NOMO-1 (cell line): ENCODE results near the gene MED25.

Source experiments
- DNase-seq, 2 experiments: peaks; one replicate each; lab custom pipeline; 2025; ENCODE audit not compliant: unreplicated experiment in 2 of 2; lab: John Stamatoyannopoulos, UW

MED25 gene

GRCh38 chr19:49839713-49840112 lies 21.6 kb downstream of the MED25 start:
- no peak for DNase-seq

GRCh38 chr19:49840321-49840720 lies 22.2 kb downstream of the MED25 start:
- no peak for DNase-seq

GRCh38 chr19:49840736-49841249 lies 22.7 kb downstream of the MED25 start:
- no peak for DNase-seq

GRCh38 chr19:49843265-49843664 lies 25.2 kb downstream of the MED25 start:
- peak; percentile 28 to 46 for DNase-seq

- peak; percentile 86 for DNase-seq
These were observed 26.3 kb downstream of the MED25 start for GRCh38 chr19:49844138-49845095.

- no peak for DNase-seq
These were observed 27.3 kb downstream of the MED25 start for GRCh38 chr19:49845414-49845813.

GRCh38 chr19:49846408-49846807 lies 28.3 kb downstream of the MED25 start:
- no peak for DNase-seq

- peak; percentile 59 to 74 for DNase-seq
These were observed 29.9 kb downstream of the MED25 start for GRCh38 chr19:49847731-49848696.

GRCh38 chr19:49848938-49849337 lies 30.8 kb downstream of the MED25 start:
- peak in 1 of 2 experiments; percentile 41 for DNase-seq

GRCh38 chr19:49849433-49850220 lies 31.5 kb downstream of the MED25 start:
- DNase-seq, result no peak

GRCh38 chr19:49850221-49850486 lies 32.1 kb downstream of the MED25 start:
- DNase-seq, result no peak

- DNase-seq, result peak; percentile 82 to 92
These were observed 32.6 kb downstream of the MED25 start, which contains the start of gene PTOV1 for GRCh38 chr19:49850487-49851342. PTOV1 (plus strand) TSS chr19:49851159.

- no peak for DNase-seq
These were observed 33.6 kb downstream of the MED25 start for GRCh38 chr19:49851456-49852259.

- DNase-seq, result no peak
These were observed 34.6 kb downstream of the MED25 start for GRCh38 chr19:49852631-49853126.

- DNase-seq, result no peak
These were observed 35.8 kb downstream of the MED25 start for GRCh38 chr19:49853852-49854377.

- DNase-seq, result no peak
These were observed 36.5 kb downstream of the MED25 start for GRCh38 chr19:49854378-49855263.

GRCh38 chr19:49855277-49855675 lies 37.2 kb downstream of the MED25 start:
- DNase-seq, result no peak
